ENCODE measurements around the gene TMSB4X. TPM values are rescaled to one million over a fixed set of nuclear protein-coding genes. Genes with fewer than 3 reads are reported as not detected.

TMSB4X gene
- total and polyA plus RNA-seq, 2 of the 13 experiments (the other 11 are each of a cell fraction or from before 2014, with no cell fraction given): 10.5 to 29.6 TPM

GRCh38 chrX:12947545-12948235 lies 27.2 kb upstream of the TMSB4X start (continued):
- no peak for TF ChIP-seq TBL1XR1 (IDR thresholded peaks at IDR 0.05; ENCODE audit: borderline replicate concordance, low read length, partially characterized antibody)
- TF ChIP-seq SOX13 (IDR thresholded peaks at IDR 0.05): peak; percentile 19; the same call in 1 of the 2 replicates
- TF ChIP-seq SOX13 (CRISPR knock-in tag; conservative IDR thresholded peaks at IDR 0.05 in 1 of 2, IDR thresholded peaks at IDR 0.05 in 1 of 2): peak in 1 of 2 experiments; percentile 82; a peak in 2 of 4 replicates
- TF ChIP-seq ZNF431 (CRISPR knock-in tag; IDR thresholded peaks at IDR 0.05; ENCODE audit: borderline replicate concordance, low read depth): no peak
- TF ChIP-seq SP140L (CRISPR knock-in tag; IDR thresholded peaks at IDR 0.05; ENCODE audit: borderline replicate concordance): no peak
- peak; percentile 83 for TF ChIP-seq PAXIP1 (CRISPR knock-in tag; conservative IDR thresholded peaks at IDR 0.05)
- TF ChIP-seq FOXM1 (CRISPR knock-in tag; IDR thresholded peaks at IDR 0.05): no peak
- TF ChIP-seq ZNF598 (CRISPR knock-in tag; IDR thresholded peaks at IDR 0.05; ENCODE audit: borderline replicate concordance): no peak
- peak; percentile 43 to 72; a peak in 3 of 4 replicates for TF ChIP-seq NR2F1 (CRISPR knock-in tag; IDR thresholded peaks at IDR 0.05)
- TF ChIP-seq, protein P1, sequence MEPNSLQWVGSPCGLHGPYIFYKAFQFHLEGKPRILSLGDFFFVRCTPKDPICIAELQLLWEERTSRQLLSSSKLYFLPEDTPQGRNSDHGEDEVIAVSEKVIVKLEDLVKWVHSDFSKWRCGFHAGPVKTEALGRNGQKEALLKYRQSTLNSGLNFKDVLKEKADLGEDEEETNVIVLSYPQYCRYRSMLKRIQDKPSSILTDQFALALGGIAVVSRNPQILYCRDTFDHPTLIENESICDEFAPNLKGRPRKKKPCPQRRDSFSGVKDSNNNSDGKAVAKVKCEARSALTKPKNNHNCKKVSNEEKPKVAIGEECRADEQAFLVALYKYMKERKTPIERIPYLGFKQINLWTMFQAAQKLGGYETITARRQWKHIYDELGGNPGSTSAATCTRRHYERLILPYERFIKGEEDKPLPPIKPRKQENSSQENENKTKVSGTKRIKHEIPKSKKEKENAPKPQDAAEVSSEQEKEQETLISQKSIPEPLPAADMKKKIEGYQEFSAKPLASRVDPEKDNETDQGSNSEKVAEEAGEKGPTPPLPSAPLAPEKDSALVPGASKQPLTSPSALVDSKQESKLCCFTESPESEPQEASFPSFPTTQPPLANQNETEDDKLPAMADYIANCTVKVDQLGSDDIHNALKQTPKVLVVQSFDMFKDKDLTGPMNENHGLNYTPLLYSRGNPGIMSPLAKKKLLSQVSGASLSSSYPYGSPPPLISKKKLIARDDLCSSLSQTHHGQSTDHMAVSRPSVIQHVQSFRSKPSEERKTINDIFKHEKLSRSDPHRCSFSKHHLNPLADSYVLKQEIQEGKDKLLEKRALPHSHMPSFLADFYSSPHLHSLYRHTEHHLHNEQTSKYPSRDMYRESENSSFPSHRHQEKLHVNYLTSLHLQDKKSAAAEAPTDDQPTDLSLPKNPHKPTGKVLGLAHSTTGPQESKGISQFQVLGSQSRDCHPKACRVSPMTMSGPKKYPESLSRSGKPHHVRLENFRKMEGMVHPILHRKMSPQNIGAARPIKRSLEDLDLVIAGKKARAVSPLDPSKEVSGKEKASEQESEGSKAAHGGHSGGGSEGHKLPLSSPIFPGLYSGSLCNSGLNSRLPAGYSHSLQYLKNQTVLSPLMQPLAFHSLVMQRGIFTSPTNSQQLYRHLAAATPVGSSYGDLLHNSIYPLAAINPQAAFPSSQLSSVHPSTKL (CRISPR knock-in tag; IDR thresholded peaks at IDR 0.05): peak; percentile 82
- TF ChIP-seq ZBTB38 (CRISPR knock-in tag; IDR thresholded peaks at IDR 0.05): no peak
- TF ChIP-seq ZNF816 (CRISPR knock-in tag; IDR thresholded peaks at IDR 0.05; ENCODE audit: borderline replicate concordance): no peak
- TF ChIP-seq TBX2 (CRISPR knock-in tag; IDR thresholded peaks at IDR 0.05; ENCODE audit: borderline replicate concordance): peak; percentile 40; the same call in 1 of the 2 replicates
- no peak for TF ChIP-seq AGO2 (optimal IDR thresholded peaks at IDR 0.05; ENCODE audit: low read depth, low read length)
- 0 out of 2 replicates have a peak, but pooled peaks have one; percentile 18 for TF ChIP-seq ATF2 (CRISPR knock-in tag; IDR thresholded peaks at IDR 0.05)
- no peak for TF ChIP-seq FOXP1 (IDR thresholded peaks at IDR 0.05)
- peak; percentile 65 for TF ChIP-seq FOXP1 (CRISPR knock-in tag; IDR thresholded peaks at IDR 0.05)
- TF ChIP-seq NR2F6 (IDR thresholded peaks at IDR 0.05): peak; percentile 75
- TF ChIP-seq NR2F6 (CRISPR knock-in tag; IDR thresholded peaks at IDR 0.05): peak; percentile 77
- TF ChIP-seq SAP130 (CRISPR knock-in tag; IDR thresholded peaks at IDR 0.05; ENCODE audit: low read depth): peak; percentile 45
- no peak for TF ChIP-seq HIVEP1 (CRISPR knock-in tag; IDR thresholded peaks at IDR 0.05)
- no peak for TF ChIP-seq ZNF10 (CRISPR knock-in tag; IDR thresholded peaks at IDR 0.05; ENCODE audit: borderline replicate concordance, low read depth)
- TF ChIP-seq STAT5B (CRISPR knock-in tag; IDR thresholded peaks at IDR 0.05): no peak
